GM21825 (cell line): ENCODE results near the gene OGDHL.
"Not testable (repeated sequence)": the region's sequence is repeated elsewhere in the genome, so short reads cannot be mapped to it uniquely, and the experiment has no call there.

Experiments used
- ATAC-seq: cut with Tn5 transposase; IDR thresholded peaks from one replicate; pipeline ENCODE4 v1.9.1; 2021; ENCODE audit warnings: mild to moderate bottlenecking, moderate library complexity; ENCODE audit not compliant: unreplicated experiment

Gene OGDHL

GRCh38 chr10:49756641-49757040 lies 5.5 kb downstream of the OGDHL start:
- ATAC-seq = no peak

- ATAC-seq = no peak
Observed at GRCh38 chr10:49756031-49756430, 6.1 kb downstream of the OGDHL start.

- not testable (repeated sequence) for ATAC-seq
Observed at GRCh38 chr10:49754951-49755350, 7.2 kb downstream of the OGDHL start.

GRCh38 chr10:49752584-49752983 lies 9.5 kb downstream of the OGDHL start:
- ATAC-seq = no peak

- no peak for ATAC-seq
Observed at GRCh38 chr10:49751636-49752510, 10.2 kb downstream of the OGDHL start.

GRCh38 chr10:49751216-49751615 lies 10.9 kb downstream of the OGDHL start:
- ATAC-seq = no peak

GRCh38 chr10:49750546-49750945 lies 11.6 kb downstream of the OGDHL start:
- no peak for ATAC-seq

GRCh38 chr10:49749556-49750491 lies 12.3 kb downstream of the OGDHL start:
- no peak for ATAC-seq

GRCh38 chr10:49749144-49749543 lies 13.0 kb downstream of the OGDHL start:
- no peak for ATAC-seq

GRCh38 chr10:49748006-49748405 lies 14.1 kb downstream of the OGDHL start:
- no peak for ATAC-seq

GRCh38 chr10:49747303-49747646 lies 14.8 kb downstream of the OGDHL start:
- ATAC-seq = no peak

- no peak for ATAC-seq
Observed at GRCh38 chr10:49746626-49747302, 15.4 kb downstream of the OGDHL start.

GRCh38 chr10:49745756-49746155 lies 16.4 kb downstream of the OGDHL start:
- ATAC-seq = no peak

- ATAC-seq = no peak
Observed at GRCh38 chr10:49744924-49745605, 17.1 kb downstream of the OGDHL start.

- no peak for ATAC-seq
Observed at GRCh38 chr10:49744091-49744685, 17.9 kb downstream of the OGDHL start.

GRCh38 chr10:49743464-49744075 lies 18.6 kb downstream of the OGDHL start:
- no peak for ATAC-seq

GRCh38 chr10:49742683-49743463 lies 19.2 kb downstream of the OGDHL start:
- ATAC-seq = no peak

- no peak for ATAC-seq
Observed at GRCh38 chr10:49741108-49741995, 20.8 kb downstream of the OGDHL start.
